PC-9 (cell line): ENCODE measurements around the gene IL9R.

Source experiments
- EZH2 ChIP-seq: fragments of 200-600 bp; sonication (generic); IDR thresholded peaks from 2 replicates; pipeline ENCODE4 v1.8.0; 2017; ENCODE audit warnings: antibody characterized with exemption, low read depth
- TF ChIP-seq, protein P1 (sequence below): fragments of 200-600 bp; sonication (generic); conservative IDR thresholded peaks from 2 replicates; pipeline ENCODE4 v1.6.1; 2017; ENCODE audit warnings: mixed run types, antibody characterized with exemption, mild to moderate bottlenecking, moderate library complexity

DNA sequence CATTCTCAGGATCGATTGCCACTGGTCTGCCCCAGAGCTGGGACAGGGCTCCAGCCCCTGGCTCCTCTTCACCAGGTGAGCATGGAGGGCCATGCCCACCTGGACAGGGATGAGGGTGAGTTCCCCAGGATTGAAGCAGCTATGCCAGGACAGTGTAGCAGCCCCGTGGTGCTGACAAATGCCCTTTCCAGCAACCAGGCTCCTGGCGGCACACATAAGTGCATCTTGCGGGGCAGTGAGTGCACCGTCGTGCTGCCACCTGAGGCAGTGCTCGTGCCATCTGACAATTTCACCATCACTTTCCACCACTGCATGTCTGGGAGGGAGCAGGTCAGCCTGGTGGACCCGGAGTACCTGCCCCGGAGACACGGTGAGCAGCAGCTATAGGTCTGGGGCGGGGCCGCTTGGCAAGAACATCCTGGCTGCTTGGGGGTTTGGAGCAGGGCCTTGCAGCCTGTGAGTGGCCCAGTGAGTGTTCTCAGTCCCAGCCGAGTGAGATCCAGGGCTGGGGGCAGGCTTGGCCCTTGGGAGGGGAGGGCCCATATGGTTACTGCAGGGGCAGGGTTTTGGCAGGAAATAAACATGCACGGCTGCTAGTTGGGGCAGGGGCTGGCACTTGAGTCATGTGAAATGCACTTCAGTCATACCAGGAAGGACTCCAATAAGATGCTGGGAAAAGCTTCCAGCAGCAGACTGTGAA lies 6.1 kb downstream of the IL9R start:
- TF ChIP-seq, protein P1, sequence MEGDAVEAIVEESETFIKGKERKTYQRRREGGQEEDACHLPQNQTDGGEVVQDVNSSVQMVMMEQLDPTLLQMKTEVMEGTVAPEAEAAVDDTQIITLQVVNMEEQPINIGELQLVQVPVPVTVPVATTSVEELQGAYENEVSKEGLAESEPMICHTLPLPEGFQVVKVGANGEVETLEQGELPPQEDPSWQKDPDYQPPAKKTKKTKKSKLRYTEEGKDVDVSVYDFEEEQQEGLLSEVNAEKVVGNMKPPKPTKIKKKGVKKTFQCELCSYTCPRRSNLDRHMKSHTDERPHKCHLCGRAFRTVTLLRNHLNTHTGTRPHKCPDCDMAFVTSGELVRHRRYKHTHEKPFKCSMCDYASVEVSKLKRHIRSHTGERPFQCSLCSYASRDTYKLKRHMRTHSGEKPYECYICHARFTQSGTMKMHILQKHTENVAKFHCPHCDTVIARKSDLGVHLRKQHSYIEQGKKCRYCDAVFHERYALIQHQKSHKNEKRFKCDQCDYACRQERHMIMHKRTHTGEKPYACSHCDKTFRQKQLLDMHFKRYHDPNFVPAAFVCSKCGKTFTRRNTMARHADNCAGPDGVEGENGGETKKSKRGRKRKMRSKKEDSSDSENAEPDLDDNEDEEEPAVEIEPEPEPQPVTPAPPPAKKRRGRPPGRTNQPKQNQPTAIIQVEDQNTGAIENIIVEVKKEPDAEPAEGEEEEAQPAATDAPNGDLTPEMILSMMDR = no peak
- no peak for TF ChIP-seq EZH2
